Muscle of back (tissue), 13 donors: ENCODE data around the gene ITM2C. TPM values are rescaled to one million over a fixed set of nuclear protein-coding genes. Genes with fewer than 3 reads are reported as not detected.
A peak's percentile ranks its signal among the peaks of the same experiment; 100 is the strongest.

ENCODE experiments used
- DNase-seq, 3 donors: peaks; one replicate each; pipeline versions ENCODE4 v3.0.0 to v3.0.0-alpha.2; 2013
- long read RNA-seq, 9 donors: transcript quantifications; one replicate each; lab custom pipeline, GENCODE V29; 2026
- polyA plus RNA-seq, 10 donors: library from polyadenylated mRNA; unstranded; fragments of 120-200 nt; gene quantifications; one replicate each; pipeline ENCODE4 v1.2.1, GENCODE V29; 2013; ENCODE audit not compliant: insufficient read length in 10 of 10

Gene ITM2C, protein sequence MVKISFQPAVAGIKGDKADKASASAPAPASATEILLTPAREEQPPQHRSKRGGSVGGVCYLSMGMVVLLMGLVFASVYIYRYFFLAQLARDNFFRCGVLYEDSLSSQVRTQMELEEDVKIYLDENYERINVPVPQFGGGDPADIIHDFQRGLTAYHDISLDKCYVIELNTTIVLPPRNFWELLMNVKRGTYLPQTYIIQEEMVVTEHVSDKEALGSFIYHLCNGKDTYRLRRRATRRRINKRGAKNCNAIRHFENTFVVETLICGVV
- polyA plus RNA-seq = 100 to 1,000 TPM; 122 to 273 (median 169) TPM
- long read RNA-seq, donor 1, transcript ITM2C-202 (6 exons, 2,078 nt) = major isoform, 57 of 85 reads
- long read RNA-seq, donor 1, transcript ITM2C-210 (1 exons, 501 nt) = minor isoform, 26 of 85 reads
- long read RNA-seq, donor 1, partial matches to known transcripts = 0 of 85 reads
- long read RNA-seq, donor 1, other reads (novel, unspliced or antisense) = 0 of 85 reads
- long read RNA-seq, donor 2, transcript ITM2C-210 (1 exons, 501 nt) = minor isoform, 11 of 69 reads
- long read RNA-seq, donor 2, transcript ITM2C-202 (6 exons, 2,078 nt) = major isoform, 51 of 69 reads
- long read RNA-seq, donor 2, partial matches to known transcripts = 0 of 69 reads
- long read RNA-seq, donor 2, other reads (novel, unspliced or antisense) = 6 of 69 reads
- long read RNA-seq, donor 3 = 0 reads
- long read RNA-seq, donor 4, transcript ITM2C-210 (1 exons, 501 nt) = minor isoform, 18 of 50 reads
- long read RNA-seq, donor 4, transcript ITM2C-202 (6 exons, 2,078 nt) = major isoform, 30 of 50 reads
- long read RNA-seq, donor 4, partial matches to known transcripts = 0 of 50 reads
- long read RNA-seq, donor 4, other reads (novel, unspliced or antisense) = 0 of 50 reads
- long read RNA-seq, donor 5, transcript ITM2C-202 (6 exons, 2,078 nt) = major isoform, 60 of 87 reads
- long read RNA-seq, donor 5, transcript ITM2C-210 (1 exons, 501 nt) = minor isoform, 22 of 87 reads
- long read RNA-seq, donor 5, partial matches to known transcripts = 5 of 87 reads
- long read RNA-seq, donor 5, other reads (novel, unspliced or antisense) = 0 of 87 reads
- long read RNA-seq, donor 6, transcript ITM2C-210 (1 exons, 501 nt) = minor isoform, 20 of 93 reads
- long read RNA-seq, donor 6, transcript ITM2C-202 (6 exons, 2,078 nt) = major isoform, 64 of 93 reads
- long read RNA-seq, donor 6, partial matches to known transcripts = 0 of 93 reads
- long read RNA-seq, donor 6, other reads (novel, unspliced or antisense) = 5 of 93 reads
- long read RNA-seq, donor 7, transcript ITM2C-202 (6 exons, 2,078 nt) = major isoform, 57 of 75 reads
- long read RNA-seq, donor 7, transcript ITM2C-210 (1 exons, 501 nt) = minor isoform, 18 of 75 reads
- long read RNA-seq, donor 7, partial matches to known transcripts = 0 of 75 reads
- long read RNA-seq, donor 7, other reads (novel, unspliced or antisense) = 0 of 75 reads
- long read RNA-seq, donor 8, transcript ITM2C-202 (6 exons, 2,078 nt) = major isoform, 52 of 90 reads
- long read RNA-seq, donor 8, transcript ITM2C-210 (1 exons, 501 nt) = minor isoform, 33 of 90 reads
- long read RNA-seq, donor 8, partial matches to known transcripts = 5 of 90 reads
- long read RNA-seq, donor 8, other reads (novel, unspliced or antisense) = 0 of 90 reads
- long read RNA-seq, donor 9, transcript ITM2C-202 (6 exons, 2,078 nt) = major isoform, 9 of 9 reads
- long read RNA-seq, donor 9, partial matches to known transcripts = 0 of 9 reads
- long read RNA-seq, donor 9, other reads (novel, unspliced or antisense) = 0 of 9 reads

DNA sequence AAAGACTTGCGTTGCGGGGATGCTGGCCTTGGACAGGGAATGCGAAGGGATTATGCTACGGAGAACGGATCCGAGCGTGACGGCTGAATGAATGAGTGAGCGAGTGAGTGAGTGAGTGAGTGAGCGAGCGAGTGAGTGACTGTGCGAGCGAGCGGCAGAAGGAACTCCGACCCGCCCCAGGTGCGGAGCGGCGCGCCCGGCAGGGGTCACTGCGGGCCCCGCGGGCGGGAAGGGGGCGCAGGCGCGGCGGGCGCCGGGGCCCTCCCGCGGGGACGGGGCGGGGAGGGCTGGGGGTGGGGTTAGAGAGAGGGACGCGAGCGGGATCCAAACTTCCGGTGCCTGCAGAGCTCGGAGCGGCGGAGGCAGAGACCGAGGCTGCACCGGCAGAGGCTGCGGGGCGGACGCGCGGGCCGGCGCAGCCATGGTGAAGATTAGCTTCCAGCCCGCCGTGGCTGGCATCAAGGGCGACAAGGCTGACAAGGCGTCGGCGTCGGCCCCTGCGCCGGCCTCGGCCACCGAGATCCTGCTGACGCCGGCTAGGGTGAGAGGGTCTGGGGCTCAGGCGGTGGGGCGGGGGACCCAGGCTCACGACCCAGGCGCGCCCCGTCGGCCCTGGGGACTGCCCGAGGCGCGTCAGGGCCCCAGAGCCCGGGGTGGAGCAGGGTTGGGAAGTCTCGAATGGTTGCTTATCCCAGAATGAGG is at the start of gene ITM2C:
Gene ITM2C, plus strand, starts transcription at position 338 of the 702 bp plus-strand sequence. Its CDS starts 84 bp downstream, at position 422.
- DNase-seq = peak; percentile 68 to 92 (median 83)

GRCh38 chr2:230815088-230815487 is 49.7 kb upstream of the ITM2C start:
- no peak for DNase-seq

- no peak for DNase-seq
Observed at GRCh38 chr2:230816735-230817134, 48.0 kb upstream of the ITM2C start.

- no peak for DNase-seq
Observed at GRCh38 chr2:230819433-230819832, 45.3 kb upstream of the ITM2C start.

GRCh38 chr2:230821261-230821990 is 43.3 kb upstream of the ITM2C start:
- no peak for DNase-seq

DNA sequence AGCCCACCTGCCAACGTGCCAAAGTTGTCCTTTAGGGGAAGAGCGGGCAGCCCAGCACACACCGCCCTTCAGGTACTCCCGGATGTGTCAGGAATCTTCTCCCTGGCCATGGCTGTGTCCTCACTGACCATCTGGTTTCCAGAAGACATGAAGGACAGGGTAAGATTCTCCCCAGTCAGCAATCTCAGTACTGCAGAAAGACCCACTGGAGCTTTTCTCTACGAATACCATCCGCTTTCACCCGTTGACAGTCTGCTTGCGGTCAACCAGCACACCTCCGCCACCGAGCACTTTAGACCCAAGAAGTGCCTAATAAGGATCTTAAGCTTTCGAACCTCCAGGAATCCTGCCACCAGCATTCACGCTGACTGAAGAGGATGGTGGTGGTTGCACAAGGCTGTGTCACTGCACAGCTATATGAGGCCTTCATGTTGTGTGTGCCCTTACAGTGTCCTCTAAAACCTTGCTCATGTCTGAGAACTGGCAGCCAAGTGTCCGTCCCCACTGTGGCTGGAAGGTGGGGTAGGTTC is 42.7 kb upstream of the ITM2C start:
- no peak for DNase-seq

- DNase-seq = no peak
Observed at GRCh38 chr2:230823264-230823964, 41.3 kb upstream of the ITM2C start.

- peak; percentile 76 to 90 (median 86) for DNase-seq
Observed at GRCh38 chr2:230824406-230824978, 40.2 kb upstream of the ITM2C start.

DNA sequence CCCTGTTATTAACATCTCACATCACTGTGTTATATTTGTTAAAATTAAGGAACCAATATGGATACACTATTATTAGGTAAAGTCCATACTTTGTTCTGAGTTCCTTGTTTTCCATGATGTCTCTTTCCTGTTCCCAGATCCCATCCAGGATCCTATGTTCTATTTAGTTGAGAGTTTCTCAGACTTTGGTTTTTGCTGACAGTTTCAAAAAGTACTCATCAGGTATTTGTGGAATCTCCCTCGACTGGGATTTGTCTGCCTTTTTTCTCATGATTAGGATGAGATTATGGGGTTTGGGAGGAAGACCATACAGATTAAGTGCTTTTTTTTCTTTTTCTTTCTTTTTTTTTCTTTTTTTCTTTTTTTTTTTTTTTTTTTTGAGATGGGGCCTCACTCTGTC is 39.4 kb upstream of the ITM2C start:
- DNase-seq = no peak

GRCh38 chr2:230827774-230828271 is 36.9 kb upstream of the ITM2C start:
- DNase-seq = peak in 1 of 3 donors; percentile 22

DNA sequence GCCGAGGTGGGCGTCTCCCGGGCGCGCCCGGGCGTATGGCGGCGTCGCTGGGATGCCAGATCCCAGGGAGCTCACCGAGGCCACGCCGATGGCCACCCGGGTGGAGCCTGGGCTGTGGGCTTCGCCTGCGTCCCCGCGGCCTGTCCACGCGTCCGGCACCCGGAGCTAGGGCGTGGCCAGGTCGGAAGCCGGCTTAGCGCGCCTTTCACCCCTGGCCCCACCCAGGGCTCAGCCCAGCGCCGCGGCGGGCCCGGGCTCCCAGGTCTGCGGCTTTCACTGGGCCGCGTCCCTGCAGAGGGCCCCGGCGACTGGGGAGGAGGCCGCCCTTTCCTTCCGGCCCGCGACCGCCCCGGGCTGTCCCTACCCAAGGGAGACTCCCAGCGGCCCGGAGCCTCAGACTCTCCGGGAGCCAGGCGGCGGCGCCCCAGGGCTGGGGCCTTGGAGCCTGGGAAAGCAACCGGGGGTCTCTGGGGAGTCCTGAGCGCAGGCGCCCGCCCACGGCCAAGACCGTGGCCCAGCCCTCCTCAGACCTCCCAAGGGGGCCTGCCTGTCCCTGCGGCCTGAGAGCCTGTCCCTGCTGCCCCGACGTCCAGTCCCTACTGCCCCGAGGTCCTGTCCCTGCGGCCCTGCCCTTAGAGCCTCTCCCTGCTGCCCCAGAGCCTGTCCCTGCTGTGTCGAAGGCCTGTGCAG is 36.3 kb upstream of the ITM2C start:
- DNase-seq = peak in 1 of 3 donors; percentile 30

GRCh38 chr2:230829293-230829692 is 35.4 kb upstream of the ITM2C start:
- no peak for DNase-seq

- DNase-seq = no peak
Observed at GRCh38 chr2:230829959-230830358, 34.8 kb upstream of the ITM2C start.

- DNase-seq = no peak
Observed at GRCh38 chr2:230830428-230830827, 34.3 kb upstream of the ITM2C start.

DNA sequence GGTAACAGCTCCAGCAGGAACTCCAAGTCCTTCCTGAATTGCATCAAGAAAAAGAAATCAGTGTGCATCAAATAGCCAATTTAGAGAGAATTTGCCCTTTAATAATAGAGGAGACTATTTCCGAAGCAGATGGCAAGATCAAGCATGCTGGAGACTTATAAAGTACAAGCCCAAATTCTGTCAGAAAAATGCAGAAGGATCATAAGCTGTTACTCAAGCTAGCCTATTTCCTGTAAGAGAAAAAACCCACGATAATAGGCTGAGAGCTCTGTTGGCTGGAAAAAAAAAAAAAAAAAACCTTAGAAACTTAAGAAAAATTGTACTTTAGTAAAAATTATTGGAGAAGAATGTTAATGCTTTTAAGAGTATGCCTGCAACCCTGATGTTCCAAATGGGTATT is 24.4 kb upstream of the ITM2C start:
- DNase-seq = no peak

- DNase-seq = no peak
Observed at GRCh38 chr2:230842473-230842872, 22.3 kb upstream of the ITM2C start.

- no peak for DNase-seq
Observed at GRCh38 chr2:230843132-230843531, 21.6 kb upstream of the ITM2C start.
